CD4-positive, alpha-beta memory T cell (primary cell): ENCODE data around the gene MC5R. TPM values are rescaled to one million over a fixed set of nuclear protein-coding genes. Genes with fewer than 3 reads are reported as not detected.

Experiments used
- CTCF ChIA-PET: fragments of 350-600 bp; sonication (Branson Sonifier 250); formaldehyde crosslinking; loops from one replicate; lab custom pipeline; 2021; ENCODE audit warnings: inconsistent platforms; ENCODE audit not compliant: partially characterized antibody; lab: Charles Lee
- POLR2A ChIA-PET: fragments of 350-600 bp; sonication (Branson Sonifier 250); formaldehyde crosslinking; loops from one replicate; lab custom pipeline; 2021; ENCODE audit not compliant: partially characterized antibody; lab: Charles Lee
- DNase-seq, 5 donors: peaks; one replicate each; pipeline versions ENCODE4 v3.0.0 to v3.0.0-alpha.2; 2020 to 2022; ENCODE audit warnings: mixed read lengths in 1 of 5
- H3K27ac ChIP-seq: one replicate; pipeline ENCODE4 v1.7.0; 2013; ENCODE audit warnings: low read depth, low read length
- H3K27me3 ChIP-seq: 2 replicates; pipeline ENCODE4 v1.7.0; 2013; ENCODE audit warnings: mild to moderate bottlenecking, low read length, moderate library complexity; ENCODE audit not compliant: insufficient read depth
- H3K36me3 ChIP-seq: 2 replicates; pipeline ENCODE4 v1.7.0; 2013; ENCODE audit warnings: mild to moderate bottlenecking, low read length, moderate library complexity; ENCODE audit not compliant: insufficient read depth
- H3K4me1 ChIP-seq: 2 replicates; pipeline ENCODE4 v1.7.0; 2013; ENCODE audit warnings: mild to moderate bottlenecking, low read length, moderate library complexity; ENCODE audit not compliant: insufficient read depth
- H3K4me3 ChIP-seq, 2 donors: one replicate each; pipeline ENCODE4 v1.7.0; 2013; ENCODE audit warnings: low read length in 2 of 2, mild to moderate bottlenecking in 1 of 2
- H3K9me3 ChIP-seq, 2 donors: one replicate each; pipeline ENCODE4 v1.7.0; 2013; ENCODE audit warnings: low read length in 2 of 2, control low read depth in 1 of 2; ENCODE audit not compliant: control insufficient read depth in 1 of 2
- H3K27ac Mint-ChIP-seq, 7 donors: one replicate each; pipeline ENCODE4 v1.8.0; 2020 to 2021; ENCODE audit warnings: mixed read lengths in 7 of 7, mild to moderate bottlenecking in 6 of 7, inconsistent platforms in 3 of 7, moderate library complexity in 3 of 7
- H3K27me3 Mint-ChIP-seq, 2 donors: one replicate each; pipeline ENCODE4 v1.8.0; 2020 to 2021; ENCODE audit warnings: mixed read lengths in 2 of 2
- H3K36me3 Mint-ChIP-seq, 2 donors: one replicate each; pipeline ENCODE4 v1.8.0; 2020 to 2021; ENCODE audit warnings: mixed read lengths in 2 of 2, inconsistent platforms in 1 of 2, mild to moderate bottlenecking in 1 of 2
- H3K4me1 Mint-ChIP-seq, 4 donors: one replicate each; pipeline ENCODE4 v1.8.0; 2020 to 2021; ENCODE audit warnings: mixed read lengths in 4 of 4, mild to moderate bottlenecking in 1 of 4
- H3K4me3 Mint-ChIP-seq, 8 donors: one replicate each; pipeline ENCODE4 v1.8.0; 2020 to 2021; ENCODE audit warnings: mixed read lengths in 8 of 8, mild to moderate bottlenecking in 7 of 8, moderate library complexity in 6 of 8, inconsistent platforms in 3 of 8
- H3K9me3 Mint-ChIP-seq, 8 donors: one replicate each; pipeline ENCODE4 v1.8.0; 2020 to 2021; ENCODE audit warnings: mixed read lengths in 8 of 8, mild to moderate bottlenecking in 5 of 8, inconsistent platforms in 3 of 8, moderate library complexity in 1 of 8
- intact Hi-C: fragments of 100-400 bp; cut with micrococcal nuclease; formaldehyde crosslinking; loops from one replicate; pipeline ENCODE4 v1.15.1; 2023
- polyA plus RNA-seq, 2 donors: library from polyadenylated mRNA; unstranded; fragments of 300-500 nt; fragmentation: Illumina TruSeq; gene quantifications; one replicate each; pipeline ENCODE4 v1.2.3, GENCODE V29; 2021
- total RNA-seq, 2 experiments: library from RNA; stranded (reverse); gene quantifications; one replicate each; pipeline ENCODE4 v1.2.3, GENCODE V29; 2021

MC5R gene
- total and polyA plus RNA-seq, 4 experiments from 2014 or later, result not detected

DNA sequence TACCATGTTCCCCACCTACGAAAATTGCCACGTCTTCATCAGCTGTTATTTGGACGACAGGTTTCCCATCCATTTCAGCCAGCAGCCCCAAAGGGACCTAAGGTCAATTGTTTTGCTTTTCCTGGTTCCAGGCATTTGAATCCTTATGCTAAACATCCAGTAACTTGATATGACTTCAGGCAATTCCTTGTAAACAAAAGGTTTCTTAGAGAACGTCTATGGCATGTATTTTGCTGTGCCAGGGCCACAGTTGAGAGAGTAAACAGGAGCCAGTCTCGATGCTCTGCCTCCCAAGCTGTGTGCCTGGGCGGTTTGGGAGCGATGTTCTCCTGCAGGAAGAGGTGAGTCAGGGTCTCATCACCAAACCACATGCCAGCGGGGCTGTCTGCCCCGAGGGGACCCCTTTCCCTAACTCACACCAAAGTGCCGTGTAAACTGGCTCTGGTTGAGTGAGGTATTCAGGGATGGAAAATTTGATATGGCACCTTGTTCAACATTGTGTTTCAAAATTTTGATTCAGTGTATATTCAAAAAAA, 12.9 kb upstream of the MC5R start:
- Histone ChIP-seq H3K9me3 (no peaks in the 10 kb centered on the region), H3K27me3 (no peaks in the 10 kb centered on the region), H3K27ac (no peak overlapping the region), H3K36me3 (no peaks in the 10 kb centered on the region), H3K4me1 (no peaks in the 10 kb centered on the region), H3K4me3 (no peak overlapping the region)
- CTCF ChIA-PET, result interaction anchor here (1.9 to 5.3 kb wide), 3 partner anchors 8 to 595 kb away, joined by 4 to 27 read pairs (median 27); partner anchors contain the start of gene MC5R
- Mint-ChIP-seq H3K27me3 (peaks cover 5 to 13% of the 10 kb centered on the region in 2 donors), H3K4me3 (no peak overlapping the region), H3K4me1 (peaks cover 0 to 2% (median under 1%) of the 10 kb centered on the region in 4 donors), H3K36me3 (no peaks in the 10 kb centered on the region), H3K27ac (no peak overlapping the region), H3K9me3 (peaks cover 0 to 1% (median 0%) of the 10 kb centered on the region in 8 donors)
- DNase-seq, result no peak
- intact Hi-C loops, result loop anchor here (10.0 kb wide), 1 partner anchor 644 kb away; no protein-coding TSS in a partner anchor
- POLR2A ChIA-PET, result interaction anchor here (0.6 kb wide), 1 partner anchor 19 kb away, joined by 4 read pairs; no protein-coding TSS in a partner anchor

- Mint-ChIP-seq H3K27me3 (peaks cover 5 to 8% of the 10 kb centered on the region in 2 donors), H3K27ac (no peak overlapping the region), H3K36me3 (no peaks in the 10 kb centered on the region), H3K4me3 (no peak overlapping the region), H3K9me3 (peaks cover 0 to 1% (median 0%) of the 10 kb centered on the region in 8 donors), H3K4me1 (peaks cover 0 to 2% (median under 1%) of the 10 kb centered on the region in 4 donors)
- POLR2A ChIA-PET, result no interaction called here
- Histone ChIP-seq H3K4me1 (no peaks in the 10 kb centered on the region), H3K27ac (no peak overlapping the region), H3K27me3 (no peaks in the 10 kb centered on the region), H3K36me3 (no peaks in the 10 kb centered on the region), H3K4me3 (no peak overlapping the region), H3K9me3 (no peaks in the 10 kb centered on the region)
- intact Hi-C loops, result loop anchor here (10.0 kb wide), 1 partner anchor 643 kb away; no protein-coding TSS in a partner anchor
- CTCF ChIA-PET, result interaction anchor here (1.2 to 5.3 kb wide), 7 partner anchors 9 to 254 kb away, joined by 4 to 27 read pairs (median 9); partner anchors contain the start of gene MC5R
- no peak for DNase-seq
Measured at GRCh38 chr18:13811993-13812392, 12.0 kb upstream of the MC5R start.

DNA sequence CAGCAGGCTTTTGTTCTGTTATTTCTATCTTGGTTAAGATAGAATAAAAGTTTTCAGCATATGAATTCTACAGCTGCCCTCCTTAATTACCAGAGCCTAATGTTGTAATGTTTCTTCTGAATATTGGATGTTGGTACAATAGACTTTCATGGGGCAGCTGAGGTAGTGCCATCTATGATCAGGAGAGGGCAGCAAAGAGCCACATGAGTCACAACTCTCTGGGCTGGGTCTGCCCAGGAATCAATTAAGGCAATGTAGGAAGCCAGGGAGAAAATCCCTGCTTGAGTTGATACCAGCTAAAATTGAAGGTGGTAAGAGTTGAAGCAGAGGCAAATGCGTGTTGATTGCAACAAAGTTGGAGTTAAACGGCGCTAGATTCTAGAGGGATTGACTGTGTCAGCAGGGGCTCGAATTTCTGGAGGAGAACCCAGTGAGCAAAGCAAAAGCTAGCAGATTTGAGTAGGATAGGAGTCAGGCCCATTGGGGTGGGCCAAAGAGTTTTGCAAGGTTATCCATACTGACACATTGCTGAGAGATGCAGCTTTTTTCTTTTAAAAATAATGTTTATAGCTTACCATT, 10.6 kb upstream of the MC5R start:
- ChIA-PET POLR2A (no interaction called here), CTCF (interaction anchor here (1.1 to 5.3 kb wide), 11 partner anchors 8 to 603 kb away, joined by 3 to 27 read pairs (median 6); partner anchors contain the start of gene MC5R)
- Histone ChIP-seq H3K36me3 (no peaks in the 10 kb centered on the region), H3K9me3 (no peaks in the 10 kb centered on the region), H3K4me3 (no peak overlapping the region), H3K27me3 (no peaks in the 10 kb centered on the region), H3K4me1 (no peaks in the 10 kb centered on the region), H3K27ac (no peak overlapping the region)
- DNase-seq, result peak in 4 of 5 donors; percentile 30 to 45 (median 32)
- Mint-ChIP-seq H3K4me3 (no peak overlapping the region), H3K4me1 (peaks cover 0 to 2% (median under 1%) of the 10 kb centered on the region in 4 donors), H3K27ac (no peak overlapping the region), H3K36me3 (no peaks in the 10 kb centered on the region), H3K9me3 (peaks cover 0 to 1% (median 0%) of the 10 kb centered on the region in 8 donors), H3K27me3 (peaks cover 5 to 8% of the 10 kb centered on the region in 2 donors)
- intact Hi-C loops, result loop anchor here (10.0 kb wide), 1 partner anchor 641 kb away; no protein-coding TSS in a partner anchor

DNA sequence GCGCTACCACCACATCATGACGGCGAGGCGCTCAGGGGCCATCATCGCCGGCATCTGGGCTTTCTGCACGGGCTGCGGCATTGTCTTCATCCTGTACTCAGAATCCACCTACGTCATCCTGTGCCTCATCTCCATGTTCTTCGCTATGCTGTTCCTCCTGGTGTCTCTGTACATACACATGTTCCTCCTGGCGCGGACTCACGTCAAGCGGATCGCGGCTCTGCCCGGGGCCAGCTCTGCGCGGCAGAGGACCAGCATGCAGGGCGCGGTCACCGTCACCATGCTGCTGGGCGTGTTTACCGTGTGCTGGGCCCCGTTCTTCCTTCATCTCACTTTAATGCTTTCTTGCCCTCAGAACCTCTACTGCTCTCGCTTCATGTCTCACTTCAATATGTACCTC, 2.3 kb downstream of the MC5R start:
- no peak overlapping the region for H3K27ac ChIP-seq
- H3K27me3 ChIP-seq, result peaks cover 5% of the 10 kb centered on the region
- H3K4me3 ChIP-seq, result no peak overlapping the region
- H3K4me3 Mint-ChIP-seq, result no peak overlapping the region
- H3K9me3 Mint-ChIP-seq, result peaks cover 0 to 4% (median 0%) of the 10 kb centered on the region in 8 donors
- peaks cover 4% of the 10 kb centered on the region for H3K4me1 ChIP-seq
- no peak overlapping the region for H3K27ac Mint-ChIP-seq
- ChIA-PET CTCF (interaction anchor here (2.6 kb wide), 1 partner anchor 13 kb away, joined by 27 read pairs; no protein-coding TSS in a partner anchor), POLR2A (no interaction called here)
- DNase-seq, result no peak
- peaks cover 2 to 10% (median 4%) of the 10 kb centered on the region in 4 donors for H3K4me1 Mint-ChIP-seq
- no peaks in the 10 kb centered on the region for H3K36me3 ChIP-seq
- H3K36me3 Mint-ChIP-seq, result no peaks in the 10 kb centered on the region
- H3K27me3 Mint-ChIP-seq, result peaks cover 17 to 38% of the 10 kb centered on the region in 2 donors
- no peaks in the 10 kb centered on the region for H3K9me3 ChIP-seq
- intact Hi-C loops, result no loop called here

DNA sequence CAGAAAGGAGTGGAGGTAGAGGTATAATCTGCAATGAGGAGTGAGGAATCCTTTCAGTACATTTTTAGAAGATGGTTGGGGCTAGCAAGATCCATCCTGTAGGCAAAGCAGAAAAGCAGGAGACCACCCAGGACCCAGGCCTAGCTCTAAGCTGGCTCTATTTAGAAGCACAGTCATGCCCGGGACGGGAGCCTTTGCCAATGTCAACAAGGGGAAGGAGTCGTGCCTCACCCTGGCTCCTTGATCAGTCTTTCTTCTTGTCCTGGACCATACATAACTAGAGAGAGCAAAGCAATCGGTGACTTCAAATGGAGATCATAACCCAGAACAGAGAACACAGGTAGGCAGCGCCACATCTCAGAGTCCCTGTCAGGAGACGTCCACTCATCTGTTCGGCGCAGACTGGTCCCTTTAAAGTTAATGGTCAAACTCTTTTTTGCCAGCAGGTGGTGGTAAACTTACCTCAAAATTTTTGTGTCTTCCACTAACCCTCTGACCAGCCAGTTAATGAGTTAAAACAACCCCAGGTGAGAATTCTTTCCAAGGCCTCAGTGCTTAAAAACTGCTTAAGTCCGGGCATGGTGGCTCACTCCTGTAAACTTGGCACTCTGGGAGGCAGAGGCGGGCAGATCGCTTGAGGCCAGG, 8.0 kb downstream of the MC5R start:
- H3K27me3 Mint-ChIP-seq, result peaks cover 13 to 23% of the 10 kb centered on the region in 2 donors
- no peak overlapping the region for H3K4me3 ChIP-seq
- H3K27ac Mint-ChIP-seq, result no peak overlapping the region
- POLR2A ChIA-PET, result no interaction called here
- H3K27ac ChIP-seq, result no peak overlapping the region
- no peaks in the 10 kb centered on the region for H3K36me3 Mint-ChIP-seq
- H3K27me3 ChIP-seq, result no peaks in the 10 kb centered on the region
- no peaks in the 10 kb centered on the region for H3K36me3 ChIP-seq
- no peaks in the 10 kb centered on the region for H3K9me3 ChIP-seq
- H3K4me1 ChIP-seq, result no peaks in the 10 kb centered on the region
- intact Hi-C loops, result no loop called here
- DNase-seq, result no peak
- H3K4me1 Mint-ChIP-seq, result no peaks in the 10 kb centered on the region
- CTCF ChIA-PET, result interaction anchor here (1.6 to 1.9 kb wide), 3 partner anchors 8 to 19 kb away, joined by 6 to 10 read pairs (median 8); partner anchors contain the start of gene MC5R
- peaks cover 0 to 4% (median 0%) of the 10 kb centered on the region in 8 donors for H3K9me3 Mint-ChIP-seq
- no peak overlapping the region for H3K4me3 Mint-ChIP-seq

DNA sequence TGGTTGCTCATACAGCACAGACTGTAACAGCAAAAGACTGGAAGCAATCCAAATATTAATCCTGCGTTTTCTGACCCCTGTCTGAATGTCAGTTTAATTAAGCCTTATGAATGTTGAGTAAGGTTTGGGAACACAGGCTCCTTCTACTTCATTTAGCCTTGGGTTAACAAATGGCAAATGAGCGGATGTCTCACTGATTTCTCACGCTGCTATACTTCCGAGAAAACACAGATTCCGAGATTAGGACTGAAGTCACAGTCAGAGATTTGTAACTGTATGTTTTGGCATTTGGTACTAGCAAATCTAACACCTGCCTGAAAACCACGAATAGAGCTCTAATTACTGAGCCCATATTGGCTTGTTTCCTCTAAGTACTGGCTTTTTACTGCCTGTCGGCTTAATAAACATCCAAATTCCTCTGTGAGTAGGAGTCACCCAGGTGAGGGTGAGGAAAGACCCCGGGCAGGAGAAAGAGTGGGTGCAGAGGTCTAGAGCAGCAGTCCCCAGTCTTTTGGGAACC, 10.6 kb downstream of the MC5R start:
- DNase-seq, result no peak
- H3K9me3 ChIP-seq, result no peaks in the 10 kb centered on the region
- H3K9me3 Mint-ChIP-seq, result peaks cover 0 to 4% (median 0%) of the 10 kb centered on the region in 8 donors
- intact Hi-C loops, result no loop called here
- H3K36me3 Mint-ChIP-seq, result no peaks in the 10 kb centered on the region
- no peak overlapping the region for H3K27ac Mint-ChIP-seq
- no peaks in the 10 kb centered on the region for H3K36me3 ChIP-seq
- H3K27me3 Mint-ChIP-seq, result peaks cover 12 to 14% of the 10 kb centered on the region in 2 donors
- H3K27ac ChIP-seq, result no peak overlapping the region
- no peaks in the 10 kb centered on the region for H3K27me3 ChIP-seq
- no peak overlapping the region for H3K4me3 ChIP-seq
- POLR2A ChIA-PET, result no interaction called here
- H3K4me1 ChIP-seq, result no peaks in the 10 kb centered on the region
- H3K4me3 Mint-ChIP-seq, result no peak overlapping the region
- no peaks in the 10 kb centered on the region for H3K4me1 Mint-ChIP-seq
- CTCF ChIA-PET, result no interaction called here

- Mint-ChIP-seq H3K4me3 (no peak overlapping the region), H3K36me3 (no peaks in the 10 kb centered on the region), H3K27ac (no peak overlapping the region), H3K27me3 (peaks cover 11 to 19% of the 10 kb centered on the region in 2 donors), H3K9me3 (peaks cover 0 to 4% (median 0%) of the 10 kb centered on the region in 8 donors), H3K4me1 (no peaks in the 10 kb centered on the region)
- Histone ChIP-seq H3K4me3 (no peak overlapping the region), H3K36me3 (no peaks in the 10 kb centered on the region), H3K27me3 (no peaks in the 10 kb centered on the region), H3K4me1 (no peaks in the 10 kb centered on the region), H3K9me3 (no peaks in the 10 kb centered on the region), H3K27ac (no peak overlapping the region)
- intact Hi-C loops, result no loop called here
- ChIA-PET POLR2A (no interaction called here), CTCF (no interaction called here)
- no peak for DNase-seq
Measured at GRCh38 chr18:13835202-13835601, 11.3 kb downstream of the MC5R start.
